Suprapubic skin (tissue), 4 donors: Measurements from ENCODE around the gene RCL1.

ENCODE experiments used
- CTCF ChIP-seq, 2 donors: fragments of 200-600 bp in 1 of 2; fragments of 450-650 bp in 1 of 2; sonication (generic) in 1 of 2; IDR thresholded peaks; one replicate each; pipeline ENCODE4 v1.5.1; 2016 to 2019; ENCODE audit warnings: antibody characterized with exemption in 2 of 2, mild to moderate bottlenecking in 1 of 2, moderate library complexity in 1 of 2
- POLR2A ChIP-seq, 2 donors: fragments of 450-650 bp; IDR thresholded peaks; one replicate each; pipeline ENCODE4 v1.6.1; 2017; ENCODE audit warnings: antibody characterized with exemption in 2 of 2, mild to moderate bottlenecking in 2 of 2, moderate library complexity in 2 of 2
- POLR2AphosphoS5 ChIP-seq, 3 donors: sonication (generic); formaldehyde crosslinking; IDR thresholded peaks; one replicate each; pipeline ENCODE4 v1.6.1; 2017; ENCODE audit warnings: antibody characterized with exemption in 3 of 3

- TF ChIP-seq CTCF (IDR thresholded peaks at IDR 0.05) (peak; percentile 12 to 43), POLR2A (IDR thresholded peaks at IDR 0.05) (no peak), POLR2AphosphoS5 (IDR thresholded peaks at IDR 0.05) (no peak)
Observed at GRCh38 chr9:4750023-4750673, 42.6 kb upstream of the RCL1 start.
